ENCODE data around the gene MX2. TPM values are rescaled to one million over a fixed set of nuclear protein-coding genes. Genes with fewer than 3 reads are reported as not detected.

Gene MX2
- total RNA-seq, 4 donors from 2014 or later, result 6.7 to 17.5 (median 9.5) TPM

DNA sequence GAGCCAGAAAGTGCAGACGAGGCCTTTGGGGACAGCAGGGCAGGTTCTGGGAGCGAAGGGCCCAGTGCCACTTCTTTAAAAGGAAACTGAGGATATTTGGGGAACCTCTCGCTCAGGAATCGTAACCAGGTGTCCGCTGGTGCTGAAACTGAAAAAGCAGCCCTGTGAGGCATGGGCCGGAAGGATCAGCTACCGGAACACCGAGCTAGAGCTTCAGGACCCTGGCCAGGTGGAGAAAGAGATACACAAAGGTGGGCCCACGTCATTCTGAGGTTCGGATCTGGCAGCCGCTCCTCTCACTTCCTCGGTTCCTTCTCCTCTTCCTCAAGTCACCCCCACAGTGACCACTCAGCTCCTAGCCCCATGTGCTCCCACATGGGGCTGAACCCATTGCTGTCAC is 18.1 kb downstream of the MX2 start:
- Histone ChIP-seq H3K4me3 (no peak overlapping the region), H3K27me3 (no peaks in the 10 kb centered on the region), H3K4me1 (no peaks in the 10 kb centered on the region), H3K9me3 (no peaks in the 10 kb centered on the region), H3K36me3 (peaks cover 0 to 67% (median 0%) of the 10 kb centered on the region in 3 donors), H3K27ac (no peak overlapping the region)
- 89 to 92% methylated on average over 12 of the region's 12 CpGs for WGBS, 2 donors
- TF ChIP-seq EP300 (IDR thresholded peaks at IDR 0.05) (no peak), POLR2A (IDR thresholded peaks at IDR 0.05) (no peak), CTCF (IDR thresholded peaks at IDR 0.05) (no peak)
- no peak for DNase-seq (ENCODE audit: low spot score in 2 of 2)

- peaks cover 0 to 67% (median 0%) of the 10 kb centered on the region in 3 donors for H3K36me3 ChIP-seq
- no peaks in the 10 kb centered on the region for H3K9me3 ChIP-seq
- TF ChIP-seq POLR2A (IDR thresholded peaks at IDR 0.05) (no peak), CTCF (IDR thresholded peaks at IDR 0.05) (no peak), EP300 (IDR thresholded peaks at IDR 0.05) (no peak)
- no peak overlapping the region for H3K27ac ChIP-seq
- no peak for DNase-seq (ENCODE audit: low spot score in 2 of 2)
- H3K4me1 ChIP-seq, result peaks cover 0 to 8% (median 0%) of the 10 kb centered on the region in 4 donors
- no peaks in the 10 kb centered on the region for H3K27me3 ChIP-seq
- no peak overlapping the region for H3K4me3 ChIP-seq
These were observed 19.9 kb downstream of the MX2 start for GRCh38 chr21:41381731-41382130.

GRCh38 chr21:41387042-41387819 is 25.4 kb downstream of the MX2 start:
- Histone ChIP-seq H3K4me1 (peaks cover 0 to 20% (median 2%) of the 10 kb centered on the region in 4 donors), H3K27ac (peak overlapping the region; percentile 40 to 88 (median 74)), H3K36me3 (peaks cover 0 to 20% (median 0%) of the 10 kb centered on the region in 3 donors), H3K9me3 (no peaks in the 10 kb centered on the region), H3K4me3 (no peak overlapping the region), H3K27me3 (no peaks in the 10 kb centered on the region)
- WGBS, 2 donors, result 31 to 42% methylated on average over 14 of the region's 14 CpGs
- DNase-seq (ENCODE audit: low spot score in 2 of 2), result peak in 1 of 2 donors; percentile 60
- TF ChIP-seq POLR2A (IDR thresholded peaks at IDR 0.05) (no peak), CTCF (IDR thresholded peaks at IDR 0.05) (no peak), EP300 (IDR thresholded peaks at IDR 0.05) (peak; percentile 20 to 78)

DNA sequence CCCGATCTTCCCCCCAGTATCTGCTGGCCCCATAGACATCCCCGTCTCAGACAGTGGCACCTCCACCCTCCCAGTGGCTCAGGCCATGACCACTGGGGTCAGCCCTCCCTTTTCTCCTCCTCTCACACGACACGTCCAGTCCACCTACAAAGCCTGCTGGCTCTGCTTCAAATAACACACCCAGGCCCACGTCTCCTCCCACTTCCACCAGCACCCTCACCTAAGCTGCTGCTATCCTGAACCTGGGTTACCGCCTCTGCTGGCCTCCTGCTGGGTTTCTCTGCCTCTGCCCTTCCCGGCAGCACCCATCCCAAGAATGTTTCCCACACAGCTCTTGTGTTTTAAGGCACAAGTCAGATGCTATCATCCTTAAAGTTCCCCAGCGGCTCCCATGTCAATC is 26.0 kb downstream of the MX2 start:
- DNase-seq (ENCODE audit: low spot score in 2 of 2), result no peak
- H3K27me3 ChIP-seq, result no peaks in the 10 kb centered on the region
- H3K4me1 ChIP-seq, result peaks cover 0 to 20% (median 2%) of the 10 kb centered on the region in 4 donors
- no peak overlapping the region for H3K4me3 ChIP-seq
- TF ChIP-seq EP300 (IDR thresholded peaks at IDR 0.05), result no peak
- TF ChIP-seq CTCF (IDR thresholded peaks at IDR 0.05), result no peak
- TF ChIP-seq POLR2A (IDR thresholded peaks at IDR 0.05), result no peak
- H3K27ac ChIP-seq, result peak overlapping the region; percentile 40 to 88 (median 74)
- WGBS, 2 donors, result 75 to 77% methylated on average over 8 of the region's 8 CpGs
- H3K36me3 ChIP-seq, result peaks cover 0 to 14% (median 0%) of the 10 kb centered on the region in 3 donors
- H3K9me3 ChIP-seq, result no peaks in the 10 kb centered on the region

DNA sequence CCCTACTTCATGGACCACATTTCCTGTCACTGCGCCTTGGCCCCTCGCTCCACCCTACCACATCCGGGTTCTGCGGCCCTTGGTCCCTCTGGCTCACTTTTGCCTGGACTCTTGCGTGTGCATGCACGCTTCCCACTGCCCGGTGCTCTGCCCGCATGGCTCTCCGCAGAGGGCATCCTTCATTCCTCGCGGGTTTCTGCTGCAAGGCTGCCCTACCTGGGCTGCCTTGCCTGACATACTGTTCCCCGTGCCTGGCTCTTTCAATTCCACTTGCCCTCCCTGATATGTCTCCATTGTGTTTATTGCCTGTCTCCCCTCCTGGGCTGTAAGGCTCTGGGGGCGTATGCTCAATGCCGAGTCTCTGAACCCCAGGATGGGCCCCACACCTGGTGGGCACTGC is 26.4 kb downstream of the MX2 start:
- Histone ChIP-seq H3K27me3 (no peaks in the 10 kb centered on the region), H3K36me3 (peaks cover 0 to 10% (median 0%) of the 10 kb centered on the region in 3 donors), H3K4me1 (peaks cover 0 to 20% (median 2%) of the 10 kb centered on the region in 4 donors), H3K27ac (peak overlapping the region in 3 of 4 donors; percentile 62 to 88 (median 86)), H3K4me3 (no peak overlapping the region), H3K9me3 (no peaks in the 10 kb centered on the region)
- no peak for TF ChIP-seq EP300 (IDR thresholded peaks at IDR 0.05)
- TF ChIP-seq CTCF (IDR thresholded peaks at IDR 0.05), result no peak
- TF ChIP-seq POLR2A (IDR thresholded peaks at IDR 0.05), result no peak
- no peak for DNase-seq (ENCODE audit: low spot score in 2 of 2)
- WGBS, 2 donors, result 98 to 99% methylated on average over 14 of the region's 14 CpGs

All from tibial nerve (tissue), 4 donors.